Subcutaneous abdominal adipose tissue (tissue), 5 donors: ENCODE results near the gene RFFL.
"Not testable (repeated sequence)": the region's sequence is repeated elsewhere in the genome, so short reads cannot be mapped to it uniquely, and the experiment has no call there.

Experiments used
- H3K27ac ChIP-seq: one replicate; pipeline ENCODE4 v1.7.0; 2013; ENCODE audit warnings: low read depth, mild to moderate bottlenecking, inconsistent platforms, low read length, moderate library complexity
- H3K27me3 ChIP-seq, 5 donors: one replicate each; pipeline ENCODE4 v1.7.0; 2013; ENCODE audit warnings: low read length in 5 of 5, inconsistent platforms in 1 of 5; ENCODE audit not compliant: control insufficient read depth in 5 of 5, insufficient read depth in 4 of 5
- H3K36me3 ChIP-seq, 5 donors: one replicate each; pipeline ENCODE4 v1.7.0; 2013; ENCODE audit warnings: low read length in 5 of 5; ENCODE audit not compliant: control insufficient read depth in 5 of 5, insufficient read depth in 5 of 5
- H3K4me1 ChIP-seq, 5 donors: one replicate each; pipeline ENCODE4 v1.7.0; 2013; ENCODE audit warnings: low read length in 5 of 5, mild to moderate bottlenecking in 3 of 5, moderate library complexity in 1 of 5; ENCODE audit not compliant: control insufficient read depth in 5 of 5, insufficient read depth in 5 of 5
- H3K4me3 ChIP-seq, 5 donors: one replicate each; pipeline ENCODE4 v1.7.0; 2013; ENCODE audit warnings: low read length in 5 of 5, low read depth in 1 of 5
- H3K9ac ChIP-seq, 5 donors: one replicate each; pipeline ENCODE4 v1.7.0; 2013; ENCODE audit warnings: low read length in 5 of 5, mild to moderate bottlenecking in 4 of 5, moderate library complexity in 3 of 5
- H3K9me3 ChIP-seq, 5 donors: one replicate each; pipeline ENCODE4 v1.7.0; 2013; ENCODE audit warnings: low read length in 5 of 5; ENCODE audit not compliant: control insufficient read depth in 5 of 5
- donor health status: healthy.
- donor health status: healthy.
- donor health status: healthy.
- donor health status: healthy.
- donor health status: healthy.

Gene RFFL, protein sequence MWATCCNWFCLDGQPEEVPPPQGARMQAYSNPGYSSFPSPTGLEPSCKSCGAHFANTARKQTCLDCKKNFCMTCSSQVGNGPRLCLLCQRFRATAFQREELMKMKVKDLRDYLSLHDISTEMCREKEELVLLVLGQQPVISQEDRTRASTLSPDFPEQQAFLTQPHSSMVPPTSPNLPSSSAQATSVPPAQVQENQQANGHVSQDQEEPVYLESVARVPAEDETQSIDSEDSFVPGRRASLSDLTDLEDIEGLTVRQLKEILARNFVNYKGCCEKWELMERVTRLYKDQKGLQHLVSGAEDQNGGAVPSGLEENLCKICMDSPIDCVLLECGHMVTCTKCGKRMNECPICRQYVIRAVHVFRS

DNA sequence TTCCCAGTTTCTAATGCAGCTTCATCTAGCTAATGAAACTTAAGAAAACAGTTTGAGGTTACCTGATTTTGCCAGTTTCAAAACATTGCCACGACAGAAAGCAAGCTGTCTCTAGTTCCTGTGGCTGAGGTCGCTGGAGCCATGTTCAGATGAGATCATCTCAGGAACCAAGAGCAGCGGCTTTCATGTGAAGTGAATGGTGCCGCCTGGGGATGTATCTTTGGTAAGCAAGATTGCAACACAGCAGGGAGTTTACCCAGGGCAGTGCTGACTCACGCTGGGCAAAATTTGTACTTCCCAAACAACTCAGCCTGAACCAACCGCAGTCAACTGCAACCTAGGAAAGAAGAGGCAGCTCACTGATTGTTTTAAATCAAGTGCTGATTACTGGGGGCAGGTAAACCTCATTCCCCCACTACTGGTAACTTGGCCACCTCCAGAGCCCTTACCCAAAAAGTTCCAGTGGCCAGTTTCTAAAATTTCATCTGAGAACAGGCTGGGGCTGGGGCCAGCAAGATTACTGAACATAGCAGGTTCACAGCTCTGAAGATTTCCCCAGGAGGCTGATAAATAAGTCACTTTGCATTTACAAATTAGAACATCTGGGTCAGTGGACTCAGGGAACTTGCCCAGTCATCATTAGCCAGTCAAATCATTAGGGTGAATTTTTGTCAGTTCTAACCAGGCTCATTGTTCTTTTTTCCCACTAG is at the start of gene RFFL:
Gene RFFL (minus strand): TSS at position 194 of the 710 bp plus-strand sequence. CDS start 37,154 bp downstream, outside the sequence.
- peak within 1 kb of the TSS; percentile 86 for H3K27ac ChIP-seq
- H3K27me3 ChIP-seq, result no peaks in the 10 kb centered on the region
- H3K4me1 ChIP-seq, result peaks cover 3 to 36% (median 19%) of the 10 kb centered on the region in 5 donors
- peak within 1 kb of the TSS; percentile 24 to 73 (median 61) for H3K9ac ChIP-seq
- no peaks in the 10 kb centered on the region for H3K36me3 ChIP-seq
- H3K4me3 ChIP-seq, result peak within 1 kb of the TSS; percentile 39 to 70 (median 59)
- no peaks in the 10 kb centered on the region for H3K9me3 ChIP-seq

DNA sequence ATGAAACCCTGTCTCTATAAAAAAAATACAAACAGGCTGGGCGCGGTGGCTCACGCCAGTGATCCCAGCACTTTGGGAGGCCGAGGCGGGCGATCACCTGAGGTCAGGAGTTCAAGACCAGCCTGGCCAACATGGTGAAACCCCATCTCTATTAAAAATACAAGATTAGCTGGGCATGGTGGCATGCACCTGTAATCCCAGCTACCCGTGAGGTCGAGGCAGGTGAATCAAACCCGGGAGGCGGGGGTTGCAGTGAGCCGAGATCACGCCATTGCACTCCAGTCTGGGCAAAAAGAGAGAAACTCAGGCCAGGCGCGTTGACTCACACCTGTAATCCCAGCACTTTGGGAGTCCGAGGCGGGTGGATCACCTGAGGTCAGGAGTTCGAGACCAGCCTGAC is 47.3 kb upstream of the RFFL start:
- H3K27me3 ChIP-seq, H3K27ac ChIP-seq, H3K9me3 ChIP-seq, H3K4me3 ChIP-seq, H3K9ac ChIP-seq, H3K4me1 ChIP-seq: not testable (repeated sequence)
- H3K36me3 ChIP-seq, result peaks cover 0 to 16% (median 15%) of the 10 kb centered on the region in 5 donors

DNA sequence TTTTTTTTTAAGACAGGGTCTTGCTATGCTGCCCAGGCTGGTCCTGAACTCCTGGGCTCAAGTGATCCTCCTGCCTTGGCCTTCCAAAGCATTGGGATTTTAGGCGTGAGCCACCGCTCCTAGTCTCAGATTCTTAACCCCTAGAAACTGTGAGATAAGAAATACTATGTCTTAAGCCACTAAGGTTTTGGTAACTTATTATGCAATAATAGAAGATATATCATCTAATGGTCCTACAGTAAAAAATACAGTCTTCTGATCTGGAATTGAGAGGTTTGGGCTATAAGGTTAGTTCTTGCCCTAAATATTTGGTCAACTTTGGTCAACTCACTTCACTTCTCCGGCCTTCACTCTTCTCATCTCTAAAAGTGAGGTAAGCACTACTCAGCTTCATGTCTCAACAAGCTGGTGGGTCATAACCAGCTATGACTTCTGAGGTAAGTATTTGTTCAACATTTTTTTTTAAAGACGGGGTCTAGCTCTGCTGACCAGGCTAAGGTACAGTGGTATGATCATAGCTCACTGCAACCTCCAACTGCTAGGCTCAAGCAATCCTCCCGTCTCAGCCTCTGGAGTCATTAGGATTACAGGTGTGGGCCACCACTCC is 41.4 kb upstream of the RFFL start:
- Histone ChIP-seq H3K36me3 (peaks cover 7 to 60% (median 49%) of the 10 kb centered on the region in 5 donors), H3K27ac (no peak overlapping the region), H3K9ac (no peak overlapping the region), H3K9me3 (no peaks in the 10 kb centered on the region), H3K27me3 (no peaks in the 10 kb centered on the region), H3K4me1 (no peaks in the 10 kb centered on the region), H3K4me3 (no peak overlapping the region)

DNA sequence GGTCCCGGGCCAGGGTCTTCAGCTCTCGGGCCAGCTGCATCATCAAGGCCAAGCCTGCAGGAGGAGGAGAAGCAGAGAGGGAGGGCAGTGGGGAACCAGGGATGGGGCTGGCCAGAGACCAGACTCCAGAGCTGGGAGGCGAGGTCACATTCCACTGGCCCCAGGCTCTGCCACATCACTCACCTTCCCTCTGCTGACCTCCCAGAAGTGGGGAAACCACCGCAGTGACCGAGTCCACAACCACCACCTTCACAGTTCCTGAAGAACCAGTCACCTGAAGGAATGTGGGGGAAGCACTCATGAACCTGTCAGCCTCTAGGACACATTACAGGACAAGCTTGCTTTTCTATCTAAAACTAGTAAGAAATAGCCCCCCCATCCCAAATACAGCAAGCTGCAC is 39.8 kb upstream of the RFFL start:
- no peaks in the 10 kb centered on the region for H3K4me1 ChIP-seq
- H3K27me3 ChIP-seq, result no peaks in the 10 kb centered on the region
- H3K36me3 ChIP-seq, result peaks cover 7 to 74% (median 59%) of the 10 kb centered on the region in 5 donors
- no peaks in the 10 kb centered on the region for H3K9me3 ChIP-seq
- H3K27ac ChIP-seq, result no peak overlapping the region
- H3K4me3 ChIP-seq, result no peak overlapping the region
- no peak overlapping the region for H3K9ac ChIP-seq

DNA sequence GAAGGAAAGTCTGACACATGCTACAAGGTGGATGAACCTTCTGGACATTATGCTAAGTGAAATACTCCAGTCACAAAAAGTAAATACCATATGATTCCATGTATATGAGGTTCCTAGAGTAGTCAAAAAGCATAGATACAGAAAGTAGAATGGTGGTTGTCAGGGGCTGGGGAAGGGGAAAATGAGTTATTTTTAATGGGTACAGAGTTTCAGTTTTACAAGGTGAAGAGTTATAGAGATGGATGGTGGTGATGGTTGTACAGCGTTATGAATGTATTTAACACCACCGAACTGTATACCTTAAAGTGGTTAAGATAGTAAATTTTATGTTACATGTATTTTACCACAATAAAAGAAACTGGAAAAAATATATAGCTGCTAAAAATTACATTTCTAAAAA is 38.2 kb upstream of the RFFL start:
- Histone ChIP-seq H3K27me3 (no peaks in the 10 kb centered on the region), H3K9ac (no peak overlapping the region), H3K27ac (no peak overlapping the region), H3K4me3 (no peak overlapping the region), H3K4me1 (no peaks in the 10 kb centered on the region), H3K36me3 (peaks cover 7 to 71% (median 59%) of the 10 kb centered on the region in 5 donors), H3K9me3 (no peaks in the 10 kb centered on the region)

DNA sequence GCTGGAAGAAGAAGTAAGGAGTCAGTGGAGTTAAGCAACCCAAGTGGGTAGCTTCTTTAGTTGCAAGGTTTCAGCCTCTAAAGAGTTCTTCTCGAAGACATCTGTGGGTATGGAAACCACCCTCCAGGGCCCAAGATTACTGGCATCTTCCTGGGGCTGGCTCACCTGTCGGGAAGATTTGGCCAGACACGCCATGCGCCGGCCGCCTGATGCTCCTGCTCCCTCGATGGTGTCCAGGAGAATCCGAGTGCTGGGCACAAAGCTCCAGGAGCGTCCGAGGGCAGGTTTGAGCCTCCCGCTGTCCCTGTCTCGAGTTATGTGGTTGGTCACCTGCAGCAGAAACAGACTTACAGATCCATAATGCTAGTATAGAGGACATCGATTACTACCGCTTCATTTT is 37.5 kb upstream of the RFFL start:
- no peak overlapping the region for H3K4me3 ChIP-seq
- peaks cover 7 to 64% (median 52%) of the 10 kb centered on the region in 5 donors for H3K36me3 ChIP-seq
- no peak overlapping the region for H3K27ac ChIP-seq
- H3K4me1 ChIP-seq, result no peaks in the 10 kb centered on the region
- H3K27me3 ChIP-seq, result no peaks in the 10 kb centered on the region
- no peaks in the 10 kb centered on the region for H3K9me3 ChIP-seq
- no peak overlapping the region for H3K9ac ChIP-seq

DNA sequence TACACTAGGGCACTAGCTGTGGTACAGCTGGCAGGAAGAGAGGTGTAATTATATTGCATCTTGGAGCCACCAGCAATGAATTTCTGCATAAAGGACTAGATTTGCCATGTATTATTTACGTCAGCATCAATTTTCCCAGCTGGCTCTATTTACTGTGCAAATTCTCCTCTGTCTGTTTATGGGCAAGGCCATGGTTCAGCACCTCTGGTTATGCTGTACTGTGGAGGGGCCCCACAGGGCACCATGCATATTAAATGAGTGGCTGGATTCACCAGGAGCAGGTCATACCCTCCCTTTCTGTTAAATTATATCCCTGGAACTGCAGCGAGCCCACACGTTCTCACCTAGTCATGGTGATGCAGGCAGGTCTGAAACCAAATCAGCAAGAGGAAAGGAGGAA is 36.4 kb upstream of the RFFL start:
- H3K36me3 ChIP-seq, result peaks cover 5 to 57% (median 43%) of the 10 kb centered on the region in 5 donors
- H3K4me1 ChIP-seq, result peaks cover 0 to 1% (median 0%) of the 10 kb centered on the region in 5 donors
- H3K9ac ChIP-seq, result no peak overlapping the region
- H3K27me3 ChIP-seq, result no peaks in the 10 kb centered on the region
- H3K9me3 ChIP-seq, result no peaks in the 10 kb centered on the region
- H3K4me3 ChIP-seq, result no peak overlapping the region
- no peak overlapping the region for H3K27ac ChIP-seq

DNA sequence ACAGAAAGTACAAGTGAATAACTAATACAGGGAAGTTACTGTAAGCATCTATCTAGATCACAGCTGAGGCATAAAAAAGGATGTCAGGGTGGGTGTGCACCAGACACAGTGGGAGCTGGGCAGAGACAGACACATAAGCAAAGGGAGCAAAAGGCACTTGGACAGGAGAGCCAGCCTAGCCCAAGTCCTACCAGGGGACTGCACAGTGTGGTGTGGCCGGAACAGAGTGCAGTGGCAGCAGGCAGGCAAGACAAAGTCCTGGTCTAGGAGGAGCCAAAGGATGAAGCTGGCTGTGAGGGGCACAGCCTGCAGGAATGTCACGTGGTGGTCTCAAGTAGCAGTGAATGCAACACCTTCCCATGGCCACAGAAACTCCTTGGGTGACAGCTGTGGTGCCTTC is 34.3 kb upstream of the RFFL start:
- Histone ChIP-seq H3K9me3 (no peaks in the 10 kb centered on the region), H3K27me3 (no peaks in the 10 kb centered on the region), H3K36me3 (peaks cover 4 to 42% (median 36%) of the 10 kb centered on the region in 5 donors), H3K4me3 (no peak overlapping the region), H3K9ac (no peak overlapping the region), H3K27ac (no peak overlapping the region), H3K4me1 (peaks cover 0 to 6% (median 0%) of the 10 kb centered on the region in 5 donors)

DNA sequence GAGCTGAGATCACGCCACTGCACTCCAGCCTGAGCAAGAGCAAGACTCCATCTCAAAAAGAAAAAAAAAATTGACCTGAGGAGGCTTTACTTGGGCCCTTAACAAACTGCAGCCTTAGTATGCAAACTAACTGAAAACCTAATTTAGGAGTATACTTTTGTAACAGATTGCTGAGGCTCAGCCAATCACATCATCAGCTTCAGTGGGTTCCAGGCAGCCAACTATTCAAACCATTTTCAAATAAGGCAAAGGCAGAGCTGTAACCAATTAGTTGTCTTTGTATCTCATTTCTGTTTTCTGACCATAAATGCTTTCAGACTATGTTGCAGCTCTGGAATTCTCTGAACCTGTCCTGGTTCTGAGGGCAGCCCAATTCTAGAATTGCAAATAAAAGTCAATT is 32.2 kb upstream of the RFFL start:
- Histone ChIP-seq H3K9me3 (no peaks in the 10 kb centered on the region), H3K36me3 (peaks cover 0 to 27% (median 25%) of the 10 kb centered on the region in 5 donors), H3K4me3 (no peak overlapping the region), H3K27me3 (no peaks in the 10 kb centered on the region), H3K27ac (no peak overlapping the region), H3K4me1 (peaks cover 0 to 6% (median 0%) of the 10 kb centered on the region in 5 donors), H3K9ac (no peak overlapping the region)

DNA sequence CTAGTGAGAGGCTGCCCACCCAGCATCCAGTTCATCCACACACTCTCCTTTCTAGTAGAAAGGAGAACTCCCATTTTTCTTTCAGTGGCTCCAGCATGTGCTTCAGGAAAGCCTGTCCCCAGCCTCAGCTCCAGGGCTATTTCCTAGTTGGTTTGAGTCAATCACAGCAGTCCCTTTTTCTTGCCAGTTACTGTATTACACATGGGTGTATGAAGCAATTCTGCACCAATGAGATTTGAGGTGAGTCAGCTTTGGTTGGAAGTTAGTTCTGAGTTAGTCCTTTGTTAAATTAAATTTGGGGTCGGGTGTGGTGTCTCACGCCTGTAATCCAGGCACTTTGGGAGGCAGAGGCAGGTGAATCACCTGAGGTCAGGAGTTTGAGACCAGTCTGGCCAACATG is 31.4 kb upstream of the RFFL start:
- H3K9me3 ChIP-seq, result no peaks in the 10 kb centered on the region
- H3K4me1 ChIP-seq, result peaks cover under 1 to 8% (median 2%) of the 10 kb centered on the region in 5 donors

More for the DNA sequence above, 31.4 kb upstream of the RFFL start:
- Histone ChIP-seq H3K4me3 (no peak overlapping the region), H3K36me3 (peaks cover 0 to 19% (median 17%) of the 10 kb centered on the region in 5 donors), H3K9ac (peak overlapping the region in 1 of 5 donors; percentile 9), H3K27ac (no peak overlapping the region), H3K27me3 (no peaks in the 10 kb centered on the region)
